ENCODE measurements around the gene MRPS12.

GRCh38 chr19:38892841-38893240 is 37.9 kb upstream of the MRPS12 start:
- TF ChIP-seq CTCF (IDR thresholded peaks at IDR 0.05) (no peak), POLR2A (IDR thresholded peaks at IDR 0.05) (no peak)
